Fibroblast of peridontal ligament (primary cell): ENCODE measurements around the gene TRAPPC2L.
"Not testable (repeated sequence)": the region's sequence is repeated elsewhere in the genome, so short reads cannot be mapped to it uniquely, and the experiment has no call there.

ENCODE experiments used
- DNase-seq: peaks from one replicate; pipeline ENCODE4 v3.0.0-alpha.2; 2010; ENCODE audit errors: extremely low read depth

Gene TRAPPC2L

DNA sequence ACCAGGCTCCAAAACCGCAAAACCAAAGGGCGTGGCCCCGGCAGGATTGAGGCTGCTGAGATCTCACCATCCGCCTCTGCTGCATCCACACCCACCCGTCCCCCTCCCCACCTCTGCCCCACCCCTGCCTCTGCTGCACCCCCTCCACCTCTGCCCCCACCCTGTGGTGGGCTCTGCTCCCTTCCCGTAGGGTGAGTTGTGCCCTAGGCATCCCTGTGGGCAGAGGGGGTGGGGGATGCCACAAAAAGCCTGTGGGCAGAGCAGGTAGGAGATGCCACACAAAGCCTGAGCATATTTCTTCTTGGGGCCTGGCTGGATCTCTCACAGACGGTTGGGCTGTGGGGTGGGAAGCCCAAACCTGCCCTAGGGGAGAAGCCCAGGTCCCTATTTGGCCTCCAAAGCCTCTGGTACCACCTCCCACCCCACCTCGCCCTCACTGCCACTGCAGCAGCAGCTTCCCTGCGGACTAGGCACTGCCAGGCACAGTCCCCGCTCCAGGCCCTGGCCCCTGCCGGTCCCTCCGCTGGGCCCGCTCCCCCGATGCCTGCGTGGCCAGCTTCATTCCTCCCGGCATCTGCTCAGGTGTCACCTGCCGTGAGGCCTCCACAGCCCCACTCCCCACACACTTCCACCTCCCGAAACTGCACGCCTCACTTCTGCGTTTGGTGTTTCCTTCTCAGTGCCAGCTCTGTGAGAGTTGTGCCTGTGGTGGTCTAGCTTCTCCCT, 20.8 kb downstream of the TRAPPC2L start:
- no peak for DNase-seq

DNA sequence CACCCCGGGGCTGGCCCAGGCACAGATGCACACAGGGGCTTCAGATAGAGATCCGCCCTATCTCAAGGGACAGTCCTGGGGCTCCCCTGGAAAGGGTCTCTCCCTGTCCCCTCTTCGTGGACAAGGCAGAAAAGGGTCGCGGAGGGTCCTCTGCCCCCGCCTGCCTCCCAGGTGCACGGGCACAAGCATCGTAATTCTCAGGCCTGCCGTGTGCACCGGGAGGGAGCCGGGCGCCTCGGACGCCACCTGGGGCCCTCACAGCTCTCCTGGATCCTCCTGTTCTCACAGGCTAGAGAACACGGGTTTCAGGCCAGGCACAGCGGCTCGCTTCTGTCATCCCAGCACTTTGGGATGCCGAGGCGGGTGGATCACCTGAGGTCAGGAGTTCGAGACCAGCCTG, 21.4 kb downstream of the TRAPPC2L start:
- DNase-seq = no peak

DNA sequence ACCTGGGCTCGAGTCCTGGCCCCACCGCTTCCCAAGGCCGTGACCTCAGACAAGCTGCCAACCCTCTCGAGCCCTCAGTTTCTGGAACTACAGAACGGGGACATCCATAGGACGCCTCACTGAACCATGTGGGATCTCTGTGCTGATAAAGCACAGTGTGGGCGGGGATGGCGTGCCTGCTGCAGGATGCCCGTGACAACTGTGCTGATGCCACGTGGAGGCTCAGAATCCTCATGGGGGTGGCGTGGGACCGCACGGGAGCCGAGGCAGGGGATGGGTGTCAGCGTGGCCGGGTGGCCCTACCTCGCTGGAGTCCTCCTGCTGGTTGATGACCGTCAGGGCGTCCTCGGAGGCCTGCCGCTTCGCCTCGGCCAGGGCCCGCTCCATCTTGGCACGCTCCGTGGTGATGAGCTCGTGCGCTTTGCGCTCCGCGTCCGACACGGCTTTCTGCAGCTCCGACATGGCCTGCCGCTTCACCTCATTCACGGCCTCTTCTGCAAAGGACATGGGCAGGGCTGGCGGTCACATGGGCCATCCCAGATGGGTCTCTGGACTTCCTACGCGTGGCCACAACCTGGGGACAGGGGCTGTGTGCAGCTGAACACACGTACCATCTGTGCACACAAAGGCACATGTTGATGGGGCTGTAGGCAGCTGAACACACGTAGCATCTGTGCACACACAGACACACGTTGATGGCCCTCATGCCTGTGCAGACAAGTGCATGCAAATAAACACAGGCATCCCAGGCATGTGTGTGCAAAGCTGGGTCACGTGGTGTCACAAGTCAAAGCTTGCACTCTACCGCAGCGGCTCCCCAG, 22.2 kb downstream of the TRAPPC2L start:
- no peak for DNase-seq

DNA sequence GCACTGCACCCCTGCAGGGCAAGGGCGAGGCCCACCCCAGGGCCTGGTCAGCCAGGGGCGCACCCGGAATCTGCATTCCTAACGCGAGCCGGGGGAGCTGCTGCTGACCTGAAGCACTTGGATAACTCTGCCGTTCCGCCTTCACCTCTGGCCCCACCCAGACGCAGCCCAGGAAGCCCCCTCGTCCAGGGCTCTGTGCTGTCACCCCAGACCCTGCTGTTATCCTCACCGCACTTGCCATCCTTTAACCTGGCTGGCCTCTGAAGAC, 22.8 kb downstream of the TRAPPC2L start:
- no peak for DNase-seq

DNA sequence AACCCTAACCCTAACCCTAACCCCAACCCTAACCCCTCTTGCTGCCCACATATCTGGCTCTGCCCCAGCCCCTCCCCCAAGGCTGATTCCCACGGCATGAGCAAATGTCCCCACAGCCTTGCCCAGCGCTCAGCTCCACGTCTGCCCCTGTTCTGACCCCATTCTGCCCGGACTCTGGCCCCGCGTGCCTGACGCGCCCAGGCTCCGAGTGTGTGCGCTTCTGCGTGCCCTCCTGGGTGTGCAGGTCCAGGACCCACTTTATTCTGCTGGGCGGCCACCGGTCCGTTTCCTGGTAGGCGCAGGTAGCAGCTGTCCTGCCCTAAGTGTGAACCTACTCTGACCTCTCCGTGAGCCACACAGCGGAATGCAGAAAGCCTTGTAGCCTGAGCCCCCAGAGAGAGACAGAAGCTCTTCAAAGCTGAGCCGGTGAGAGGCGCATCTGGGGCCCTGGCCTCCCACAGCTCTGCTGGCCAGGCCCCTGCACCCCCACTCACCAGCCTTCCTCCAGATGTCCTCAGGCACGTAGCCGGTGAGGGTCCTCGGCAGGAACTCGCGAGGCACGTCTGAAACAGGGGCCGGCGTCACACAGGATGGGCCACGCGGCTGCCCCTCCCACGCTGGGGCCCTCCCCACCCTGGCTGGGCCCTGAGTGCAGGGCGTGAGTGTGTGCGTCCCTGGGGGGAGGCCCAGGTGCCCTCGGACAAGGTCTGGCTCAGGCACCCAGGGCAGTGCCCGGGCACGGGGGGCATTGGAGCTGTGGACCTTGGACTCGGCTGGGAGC, 23.5 kb downstream of the TRAPPC2L start:
- DNase-seq = no peak

DNA sequence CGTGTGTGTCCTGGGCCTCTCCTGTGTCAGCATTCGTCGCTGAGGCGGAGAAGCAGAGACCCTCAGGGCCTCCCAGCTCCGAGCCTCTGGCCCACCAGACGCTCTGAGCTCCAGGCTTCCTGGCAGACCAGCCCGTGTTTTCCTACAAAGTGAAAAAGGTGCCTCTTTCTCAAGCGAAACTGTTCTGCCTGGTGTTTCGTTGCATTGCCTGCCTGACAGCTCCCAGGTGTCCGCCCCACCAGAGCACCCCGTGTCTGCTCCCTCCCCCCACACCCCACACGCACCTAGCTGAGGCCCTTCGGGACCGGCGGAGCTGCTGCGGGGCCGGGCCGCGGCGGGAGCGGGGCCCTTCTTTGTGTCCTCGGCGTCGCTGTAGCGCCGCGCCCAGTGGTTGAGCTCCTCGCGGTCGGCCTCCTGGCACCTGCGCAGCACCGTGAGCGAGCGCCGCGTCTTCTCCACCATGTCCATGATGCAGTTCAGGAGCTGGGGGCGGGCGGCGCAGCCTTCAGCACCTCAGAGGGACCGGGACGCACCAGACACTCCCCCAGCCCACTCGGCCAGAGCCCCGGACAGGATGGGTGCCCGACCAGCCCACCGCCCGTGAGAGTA, 24.2 kb downstream of the TRAPPC2L start:
- no peak for DNase-seq

DNA sequence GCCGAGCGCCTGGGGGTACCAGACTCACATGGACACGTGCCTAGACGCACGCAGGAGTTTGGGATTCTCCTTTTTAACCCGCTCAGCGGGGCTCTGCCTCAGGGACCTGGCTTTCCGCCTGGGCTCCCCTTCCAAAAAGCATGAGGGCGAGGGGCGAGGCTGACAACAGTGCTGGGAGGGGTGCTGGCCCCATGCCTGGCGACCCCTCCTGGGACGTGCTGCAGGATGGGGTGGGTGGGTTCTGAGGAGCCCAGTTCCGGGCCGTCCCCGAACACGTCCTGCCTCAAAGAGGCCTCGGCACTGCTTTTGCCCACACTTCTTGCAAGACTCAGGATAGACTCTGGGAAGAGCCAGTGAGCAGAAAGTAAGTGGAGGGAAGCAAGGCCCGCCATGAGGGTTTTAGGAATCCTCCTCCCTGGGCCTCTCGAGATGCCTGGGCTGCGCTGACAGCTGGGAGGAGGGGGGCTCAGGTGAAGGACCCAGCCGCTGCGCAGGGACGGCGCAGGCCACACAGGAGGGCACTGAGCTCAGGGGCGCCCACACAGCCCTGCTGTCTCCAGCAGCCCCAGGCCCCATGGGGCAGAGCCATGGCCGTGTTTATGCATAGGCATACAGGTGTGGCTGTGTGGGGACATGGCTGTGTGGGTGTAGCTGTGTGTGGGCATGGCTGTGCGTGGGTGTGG, 24.9 kb downstream of the TRAPPC2L start:
- no peak for DNase-seq

DNA sequence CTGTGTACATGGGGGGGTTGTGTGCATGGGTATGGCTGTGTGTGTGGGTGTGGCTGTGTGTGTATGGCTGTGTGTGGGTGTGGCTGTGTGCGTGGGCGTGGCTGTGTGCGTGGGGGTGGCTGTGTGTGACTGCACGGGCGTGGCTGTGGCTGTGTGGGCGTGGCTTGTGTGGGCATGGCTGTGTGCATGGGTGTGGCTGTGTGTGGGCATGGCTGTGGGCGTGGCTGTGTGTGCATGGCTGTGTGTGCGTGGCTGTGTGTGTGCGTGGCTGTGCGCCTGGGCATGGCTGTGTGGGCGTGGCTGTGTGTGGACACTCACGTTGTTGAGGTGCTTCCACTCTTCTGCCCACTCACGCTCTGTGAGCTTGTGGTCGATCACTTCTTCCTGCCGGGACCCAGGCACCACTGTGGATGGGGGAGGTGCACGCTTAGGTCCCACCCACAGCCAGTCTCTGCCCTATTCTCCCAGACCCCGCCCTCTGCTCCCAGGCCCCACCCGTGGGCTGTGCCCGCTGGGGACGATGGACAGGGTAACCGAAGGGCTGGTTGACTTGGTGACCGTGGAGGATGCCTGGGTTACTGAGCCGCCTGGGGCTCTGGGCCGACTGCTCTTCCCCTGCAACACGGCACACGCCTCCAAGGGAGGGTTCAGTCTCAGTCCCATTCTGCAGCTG, 25.6 kb downstream of the TRAPPC2L start:
- no peak for DNase-seq

DNA sequence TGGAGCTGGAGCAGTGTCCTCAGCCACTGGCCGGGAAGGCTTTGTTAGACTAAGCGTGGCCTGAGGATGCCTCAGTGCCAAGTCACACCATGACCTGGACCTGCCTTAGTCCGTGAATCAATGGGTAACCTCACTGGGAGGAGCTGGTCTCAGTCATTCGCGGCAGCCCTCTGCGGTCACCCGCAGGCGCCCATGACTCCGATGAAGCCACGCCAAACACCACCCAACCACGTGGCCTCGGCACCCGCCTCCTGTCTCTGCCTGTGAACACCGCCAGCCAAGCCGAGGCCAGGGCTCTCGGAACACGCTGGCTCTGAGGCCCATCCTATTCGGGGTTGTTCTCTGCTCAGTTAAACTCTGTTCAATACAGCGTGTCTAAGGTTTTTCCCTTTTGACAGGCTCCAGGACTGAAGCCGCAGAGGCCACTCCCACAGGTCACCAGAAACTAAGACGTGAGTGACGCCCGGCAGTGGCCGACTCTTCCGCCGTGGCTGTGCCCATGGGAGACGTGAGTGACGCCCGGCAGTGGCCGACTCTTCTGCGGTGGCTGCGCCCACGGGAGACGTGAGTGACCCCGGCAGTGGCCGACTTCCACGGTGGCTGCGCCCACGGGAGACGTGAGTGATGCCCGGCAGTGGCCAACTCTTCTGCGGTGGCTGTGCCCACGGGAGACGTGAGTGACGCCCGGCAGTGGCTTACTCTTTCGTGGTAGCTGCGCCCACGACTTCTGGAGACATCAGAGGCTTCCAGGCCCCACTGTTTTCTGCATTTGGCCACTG, 26.4 kb downstream of the TRAPPC2L start:
- no peak for DNase-seq

DNA sequence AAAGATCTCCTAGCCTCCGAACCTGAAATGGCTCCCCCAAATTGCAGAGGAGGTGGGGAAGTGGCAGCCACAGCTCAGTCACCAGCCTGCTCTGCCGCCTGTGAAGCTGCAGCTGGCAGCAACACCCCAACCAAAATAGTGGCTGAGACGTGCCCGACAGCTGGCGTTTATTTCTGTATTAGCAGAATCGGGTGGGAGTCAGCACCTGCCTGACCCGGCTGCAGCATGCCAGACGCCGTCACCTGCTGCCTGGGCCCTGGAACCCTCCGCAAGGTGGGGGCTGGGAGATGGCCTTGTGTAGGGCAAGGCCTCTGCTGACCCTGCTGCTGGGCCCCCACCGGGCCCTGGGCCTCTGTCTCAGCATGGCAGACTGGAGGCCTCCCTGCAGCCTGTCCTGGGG, 27.0 kb downstream of the TRAPPC2L start:
- no peak for DNase-seq

DNA sequence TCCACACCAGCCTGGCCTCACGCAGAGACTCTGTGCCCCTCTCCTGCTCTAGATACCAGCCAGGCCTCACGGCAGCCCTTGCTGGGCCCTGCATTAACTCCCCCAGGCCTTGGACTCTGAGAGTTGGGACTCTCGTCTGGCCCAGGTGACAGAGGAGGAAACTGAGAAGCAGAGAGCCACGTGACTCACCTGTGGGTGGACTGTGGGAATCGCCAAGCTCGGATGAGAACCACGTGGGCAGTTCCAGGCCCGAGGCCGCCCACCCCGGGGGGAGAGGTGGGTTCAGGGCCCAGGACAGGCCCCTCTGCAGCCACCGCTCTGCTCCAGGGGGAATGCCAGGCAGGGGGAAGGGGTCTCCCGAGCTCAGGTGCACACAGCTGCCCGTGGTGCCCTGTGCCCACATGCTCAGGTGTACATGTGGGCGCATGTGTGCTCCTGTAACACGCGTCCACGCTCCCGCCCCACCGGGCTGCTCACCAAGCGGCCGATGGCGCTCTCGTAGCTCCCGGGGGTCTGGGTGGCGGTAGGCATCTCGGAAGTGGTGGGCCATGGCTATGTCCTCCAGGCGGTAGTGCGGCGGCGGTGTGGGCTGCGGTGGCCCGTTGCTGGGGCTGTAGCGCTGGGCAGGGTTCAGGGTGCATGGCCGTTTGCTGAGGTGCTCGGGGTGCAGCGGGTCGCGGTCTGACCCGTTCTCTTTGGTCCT, 27.8 kb downstream of the TRAPPC2L start:
- DNase-seq = no peak

DNA sequence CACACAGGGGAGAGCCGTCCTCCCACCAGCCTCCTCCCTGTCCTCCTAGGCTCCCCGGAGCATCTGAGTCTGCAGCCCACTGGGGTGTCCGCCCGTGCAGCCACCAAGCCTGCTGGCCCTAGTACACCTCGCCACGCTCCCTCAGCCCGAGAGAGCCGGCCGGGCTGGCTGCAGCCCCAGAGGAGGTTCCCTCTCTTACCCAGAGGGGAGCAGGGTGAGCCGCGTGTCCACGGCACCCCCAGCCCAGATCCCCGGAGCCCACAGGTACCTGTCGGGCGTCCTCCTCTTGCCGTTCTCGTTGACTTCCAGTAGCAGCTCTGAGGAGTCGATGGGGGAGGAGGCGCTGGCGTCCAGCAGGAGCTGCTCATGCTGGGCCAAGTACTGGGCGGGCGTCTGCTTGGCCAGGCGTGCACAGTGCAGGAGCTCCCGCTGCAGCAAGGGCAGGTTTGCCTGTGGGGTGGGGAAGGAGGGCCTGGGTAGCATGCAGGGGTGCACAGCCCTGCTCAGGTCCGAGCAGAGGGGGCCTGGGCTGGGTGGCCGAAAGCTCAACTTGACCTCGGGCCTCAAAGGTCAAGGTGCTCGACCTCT, 28.9 kb downstream of the TRAPPC2L start:
- no peak for DNase-seq

DNA sequence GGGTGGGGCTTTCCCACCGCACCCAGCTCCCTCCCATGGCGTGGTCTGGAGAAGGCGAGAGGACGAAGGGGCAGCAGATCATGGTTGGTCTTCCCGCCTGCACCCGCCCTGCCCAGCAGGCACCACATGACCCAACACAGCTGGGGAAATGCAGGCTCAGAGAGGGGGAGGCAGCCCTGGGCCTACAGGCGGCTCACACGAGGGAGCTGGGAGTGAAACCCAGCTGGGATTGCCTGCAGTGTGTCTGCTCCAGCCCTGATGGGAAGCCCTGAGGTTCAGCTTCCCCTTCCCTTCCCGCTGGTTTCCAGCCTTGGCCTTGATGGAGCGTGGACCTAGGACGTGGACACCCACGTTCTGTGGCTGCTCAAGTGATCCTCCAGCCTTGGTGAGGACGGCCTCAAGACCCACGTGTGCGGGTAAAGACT, 29.5 kb downstream of the TRAPPC2L start:
- DNase-seq = no peak

DNA sequence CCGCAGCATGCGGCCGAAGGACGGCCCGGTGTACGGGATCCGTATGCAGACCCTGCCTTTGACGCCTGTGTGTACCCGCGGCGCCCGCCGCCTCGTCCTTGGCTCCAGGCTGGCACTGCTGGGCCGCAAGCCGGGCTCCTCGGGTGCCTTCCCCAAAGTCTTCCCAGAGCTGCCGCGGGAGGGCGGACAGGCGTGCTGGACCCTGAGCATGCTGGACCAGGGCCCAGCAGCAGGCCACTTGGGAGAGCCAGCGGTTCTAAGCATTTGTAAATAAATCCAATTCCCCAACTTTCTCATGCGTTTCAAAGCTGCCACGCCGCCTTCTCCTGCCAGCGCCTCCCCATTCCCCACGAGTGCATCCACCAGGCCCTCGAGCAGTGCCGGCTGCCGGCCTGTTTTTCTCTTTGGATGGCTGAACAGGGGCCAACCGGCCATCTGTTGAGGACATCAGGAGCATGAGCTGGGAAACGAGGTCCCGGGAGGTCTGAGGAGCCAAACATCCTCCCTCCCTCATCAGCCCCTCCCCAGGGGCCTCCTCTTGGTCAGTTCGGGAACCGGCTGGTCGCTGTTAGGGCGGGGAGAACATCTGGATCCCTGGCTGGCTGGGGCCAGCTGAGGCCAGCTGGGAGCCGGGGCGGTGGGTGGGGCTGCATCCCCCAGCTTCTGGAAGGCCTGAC, 30.1 kb downstream of the TRAPPC2L start:
- DNase-seq = peak; percentile 59

DNA sequence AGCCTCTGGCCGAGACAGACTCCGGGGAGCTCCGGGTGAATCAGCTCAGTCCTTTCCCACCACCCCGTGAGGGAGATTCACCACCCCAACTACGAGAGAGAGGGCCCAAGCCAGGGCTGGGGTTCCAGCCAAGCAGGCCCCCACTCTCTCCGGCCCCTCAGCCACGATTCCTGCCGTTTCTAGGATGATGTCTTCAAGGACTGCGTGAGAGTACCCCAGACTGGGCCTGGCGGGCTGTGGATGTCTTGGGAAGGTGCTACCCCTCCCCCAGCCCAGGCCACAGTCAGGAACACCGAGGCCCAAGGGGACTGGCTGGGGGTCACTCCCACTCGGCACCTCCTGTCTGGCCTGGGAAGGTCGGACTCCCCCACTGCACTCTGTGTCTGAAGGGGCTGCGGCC, 31.1 kb downstream of the TRAPPC2L start:
- no peak for DNase-seq

DNA sequence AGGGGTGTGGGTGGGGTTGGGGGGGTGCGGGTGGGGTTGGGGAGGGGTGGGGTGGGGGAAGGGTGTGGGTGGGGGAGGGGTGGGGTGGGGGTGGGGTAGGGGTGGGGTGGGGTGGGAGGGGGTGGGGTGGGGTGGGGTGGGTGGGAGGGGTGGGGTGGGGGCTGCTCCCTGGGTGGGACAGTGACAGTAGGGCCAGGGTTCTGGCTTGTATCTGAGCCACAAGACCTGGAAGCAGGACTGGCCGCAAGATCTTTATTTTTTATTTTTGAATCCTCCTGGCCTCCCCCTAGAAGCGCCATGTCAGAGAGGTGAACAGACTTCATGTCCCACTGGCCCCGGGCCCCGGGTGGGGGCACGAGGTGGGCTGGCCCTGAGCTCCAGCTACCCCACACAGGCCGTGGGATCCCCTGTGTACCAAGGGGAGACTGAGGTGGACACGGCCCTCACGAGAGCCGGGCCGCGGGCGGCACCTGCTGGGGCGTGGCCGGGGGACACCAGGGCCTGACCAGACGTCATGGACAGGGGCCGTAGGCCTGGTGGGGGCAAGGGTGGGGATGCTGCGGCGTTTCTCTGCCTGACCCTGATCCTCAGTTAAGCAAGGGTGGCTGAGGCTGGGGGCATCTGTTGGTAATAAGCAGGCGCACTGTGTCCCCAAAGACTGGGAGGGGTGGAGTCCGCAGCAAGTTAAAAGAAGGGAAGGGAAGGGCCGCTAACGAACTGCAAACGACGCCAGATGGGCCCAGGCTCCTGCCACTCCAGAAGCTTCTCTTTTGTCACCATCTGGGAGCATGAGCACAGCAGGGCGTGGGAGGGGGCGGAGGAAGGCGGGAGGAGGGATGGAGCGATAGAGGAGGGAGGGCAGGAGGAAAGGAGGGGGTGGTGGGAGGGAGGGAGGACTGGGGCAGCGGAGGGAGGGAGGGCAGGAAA, 31.8 kb downstream of the TRAPPC2L start:
- no peak for DNase-seq

DNA sequence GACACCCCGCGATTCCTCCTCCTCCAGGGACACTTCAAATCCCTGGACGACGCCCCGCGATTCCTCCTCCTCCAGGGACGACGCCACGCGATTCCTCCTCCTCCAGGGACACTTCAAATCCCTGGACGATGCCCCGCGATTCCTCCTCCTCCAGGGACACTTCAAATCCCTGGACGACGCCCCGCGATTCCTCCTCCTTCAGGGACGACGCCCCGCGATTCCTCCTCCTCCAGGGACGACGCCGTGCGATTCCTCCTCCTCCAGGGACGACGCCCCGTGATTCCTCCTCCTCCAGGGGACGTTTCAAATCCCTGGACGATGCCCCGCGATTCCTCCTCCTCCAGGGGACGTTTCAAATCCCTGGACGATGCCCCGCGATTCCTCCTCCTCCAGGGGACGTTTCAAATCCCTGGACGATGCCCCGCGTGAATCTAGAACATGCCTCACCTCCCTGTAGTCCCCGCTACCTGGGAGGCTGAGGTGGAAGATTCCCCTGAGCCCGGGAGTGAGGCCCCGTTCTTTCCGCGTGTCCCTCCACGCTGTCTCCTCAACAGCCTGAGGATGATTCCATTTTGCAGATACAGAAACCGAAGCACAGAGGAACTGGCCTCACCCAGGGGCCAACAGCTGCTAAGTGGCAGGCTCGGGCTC, 32.9 kb downstream of the TRAPPC2L start:
- DNase-seq = not testable (repeated sequence)
